Vagina (tissue), 2 donors: Measurements from ENCODE around the gene VSIG10L.

Source experiments
- CTCF ChIP-seq, 3 experiments: fragments of 450-650 bp in 2 of 3; fragments of 200-600 bp in 1 of 3; sonication (generic) in 1 of 3; IDR thresholded peaks; one replicate each; pipeline ENCODE4 v1.5.1; 2017 to 2019; ENCODE audit warnings: antibody characterized with exemption in 3 of 3, mild to moderate bottlenecking in 2 of 3, moderate library complexity in 2 of 3
- POLR2A ChIP-seq, 2 donors: fragments of 450-650 bp; IDR thresholded peaks; one replicate each; pipeline ENCODE4 v1.6.1; 2017; ENCODE audit warnings: antibody characterized with exemption in 2 of 2, mild to moderate bottlenecking in 2 of 2, moderate library complexity in 2 of 2
- POLR2AphosphoS5 ChIP-seq, 2 donors: sonication (generic); formaldehyde crosslinking; IDR thresholded peaks; one replicate each; pipeline ENCODE4 v1.9.0; 2017; ENCODE audit warnings: antibody characterized with exemption in 2 of 2, mild to moderate bottlenecking in 2 of 2, low read depth in 1 of 2; ENCODE audit not compliant: insufficient read depth in 1 of 2

DNA sequence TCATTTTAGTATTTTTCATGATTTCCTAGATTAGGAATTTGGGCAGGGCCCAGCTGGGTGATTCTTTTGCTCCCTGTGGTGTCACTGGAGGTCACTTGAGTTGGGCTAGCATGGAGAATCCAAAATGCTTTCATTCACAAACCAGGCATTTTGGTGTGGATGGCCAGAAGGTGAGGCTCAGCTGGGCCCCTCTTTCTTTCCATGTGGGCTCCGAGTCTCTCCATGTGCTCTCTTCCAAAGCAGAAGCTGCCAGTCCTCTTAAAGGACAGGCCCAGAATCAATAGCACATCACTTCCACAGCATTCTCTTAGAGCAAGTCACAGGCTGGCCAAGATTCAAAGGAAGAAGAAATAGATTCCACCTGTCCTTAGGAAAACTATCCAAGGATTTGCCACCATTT lies 52.3 kb downstream of the VSIG10L start:
- TF ChIP-seq POLR2A (IDR thresholded peaks at IDR 0.05) (no peak), CTCF (IDR thresholded peaks at IDR 0.05) (no peak), POLR2AphosphoS5 (IDR thresholded peaks at IDR 0.05; ENCODE audit: insufficient read depth in 1 of 2, low read depth in 1 of 2) (no peak)
